GM21515 (cell line): ENCODE data around the gene GGACT.

Source experiments
- ATAC-seq: cut with Tn5 transposase; IDR thresholded peaks from one replicate; pipeline ENCODE4 v1.9.1; 2021; ENCODE audit not compliant: unreplicated experiment

The GGACT gene

GRCh38 chr13:100552755-100553154, 35.8 kb downstream of the GGACT start:
- no peak for ATAC-seq

GRCh38 chr13:100549316-100549715, 39.3 kb downstream of the GGACT start:
- ATAC-seq, result no peak

- ATAC-seq, result no peak
Measured at GRCh38 chr13:100547791-100548201, 40.8 kb downstream of the GGACT start.

- no peak for ATAC-seq
Measured at GRCh38 chr13:100546713-100547405, 41.7 kb downstream of the GGACT start.

- no peak for ATAC-seq
Measured at GRCh38 chr13:100545684-100546061, 42.9 kb downstream of the GGACT start.

- no peak for ATAC-seq
Measured at GRCh38 chr13:100544866-100545683, 43.5 kb downstream of the GGACT start.

GRCh38 chr13:100543872-100544602, 44.6 kb downstream of the GGACT start:
- ATAC-seq, result no peak

- peak; percentile 90 for ATAC-seq
Measured at GRCh38 chr13:100542826-100543156, 45.8 kb downstream of the GGACT start.

GRCh38 chr13:100541897-100542825, 46.4 kb downstream of the GGACT start:
- no peak for ATAC-seq

DNA sequence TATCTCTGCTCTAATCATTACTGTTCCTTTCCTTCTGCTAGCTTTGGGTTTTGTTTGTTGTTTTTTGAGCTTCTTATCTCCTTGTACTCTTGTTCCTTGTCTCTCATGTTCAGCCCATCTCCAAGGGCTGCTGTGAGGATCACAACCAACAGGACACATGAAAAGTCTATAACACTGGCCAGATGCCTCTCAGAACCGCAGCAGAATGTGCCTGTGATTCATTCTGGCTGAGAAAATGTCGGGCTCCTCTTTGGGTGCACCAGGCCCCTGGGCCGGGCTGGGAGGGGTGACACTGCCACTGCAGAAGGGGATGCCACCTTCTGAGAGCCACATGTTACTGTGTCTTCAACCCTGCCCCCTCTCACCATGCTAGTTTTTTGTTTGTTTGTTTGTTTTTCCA, 48.0 kb downstream of the GGACT start:
- ATAC-seq, result no peak

DNA sequence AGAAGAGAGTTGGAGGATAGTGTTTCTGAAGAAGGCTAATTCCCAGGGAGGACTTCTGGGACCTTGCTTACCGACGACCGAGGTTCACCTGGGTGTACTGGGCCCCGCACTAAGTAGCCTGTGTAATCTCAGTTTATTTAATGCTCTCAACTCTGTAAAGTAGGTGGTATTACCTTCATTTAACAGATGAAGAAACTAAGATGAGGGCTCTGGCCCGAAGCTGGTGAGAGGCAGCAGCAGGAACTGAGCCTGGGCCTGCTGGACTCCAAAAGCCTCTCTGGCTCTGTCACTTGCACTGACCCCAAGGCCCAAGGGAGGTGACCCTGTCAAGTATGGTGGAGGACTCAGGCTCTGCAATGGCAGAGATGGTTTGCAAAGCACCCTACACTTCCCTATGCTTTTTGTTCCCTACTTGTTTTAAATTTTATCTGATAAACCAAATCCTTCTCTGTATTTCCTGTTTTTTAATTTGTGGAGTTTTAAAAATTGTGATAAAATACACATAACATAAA, 50.6 kb downstream of the GGACT start:
- no peak for ATAC-seq

- ATAC-seq, result no peak
Measured at GRCh38 chr13:100537486-100537885, 51.1 kb downstream of the GGACT start.

DNA sequence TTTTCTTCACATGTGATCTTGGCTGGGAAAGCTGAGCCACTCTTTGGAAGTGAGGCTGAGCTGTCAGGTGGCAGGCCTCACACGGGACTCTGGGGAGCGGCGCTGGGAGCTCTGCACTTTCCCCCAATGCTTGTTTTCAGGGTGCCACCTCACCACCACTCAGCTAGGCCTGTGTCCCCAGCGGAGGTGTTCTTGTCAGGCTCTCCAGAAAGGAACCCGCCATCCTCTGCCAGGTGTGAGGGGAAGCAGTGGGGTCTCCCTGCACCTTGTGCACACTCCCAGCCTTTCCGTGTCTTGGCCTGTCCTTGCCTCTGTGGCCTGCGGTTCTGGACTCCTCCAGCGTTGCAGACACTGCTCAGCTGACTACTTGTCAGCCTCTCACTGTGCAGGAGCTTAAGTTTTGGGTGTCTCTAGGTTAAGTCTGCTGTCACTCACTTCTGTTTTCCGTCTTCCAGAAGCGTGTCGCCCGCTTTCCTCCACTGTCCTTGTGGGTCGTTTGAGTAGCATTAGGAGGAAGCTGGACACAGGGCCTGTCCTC, 51.9 kb downstream of the GGACT start:
- no peak for ATAC-seq

GRCh38 chr13:100535426-100536135, 53.0 kb downstream of the GGACT start:
- no peak for ATAC-seq

DNA sequence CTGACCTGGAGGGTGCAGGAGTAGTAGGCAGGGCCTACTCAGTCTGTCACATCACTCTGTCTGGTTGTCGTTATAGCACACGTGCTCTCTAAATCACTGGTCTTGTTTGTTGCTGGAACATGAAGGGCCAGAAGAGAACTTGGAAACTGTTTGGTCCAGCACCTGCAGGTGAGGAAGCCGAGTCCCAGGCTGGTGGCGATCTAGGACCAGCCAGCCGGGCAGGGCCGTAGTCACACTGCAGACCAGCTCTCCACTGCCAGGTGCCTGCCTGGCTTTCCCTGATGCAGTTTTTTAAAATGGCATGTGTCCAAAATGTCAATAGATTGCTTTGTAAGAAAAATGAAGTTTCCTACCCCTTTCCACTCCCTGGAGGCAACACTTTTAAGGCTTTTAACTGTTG, 53.7 kb downstream of the GGACT start:
- no peak for ATAC-seq

- ATAC-seq, result no peak
Measured at GRCh38 chr13:100534147-100534843, 54.3 kb downstream of the GGACT start.

GRCh38 chr13:100533588-100534041, 55.0 kb downstream of the GGACT start:
- no peak for ATAC-seq

DNA sequence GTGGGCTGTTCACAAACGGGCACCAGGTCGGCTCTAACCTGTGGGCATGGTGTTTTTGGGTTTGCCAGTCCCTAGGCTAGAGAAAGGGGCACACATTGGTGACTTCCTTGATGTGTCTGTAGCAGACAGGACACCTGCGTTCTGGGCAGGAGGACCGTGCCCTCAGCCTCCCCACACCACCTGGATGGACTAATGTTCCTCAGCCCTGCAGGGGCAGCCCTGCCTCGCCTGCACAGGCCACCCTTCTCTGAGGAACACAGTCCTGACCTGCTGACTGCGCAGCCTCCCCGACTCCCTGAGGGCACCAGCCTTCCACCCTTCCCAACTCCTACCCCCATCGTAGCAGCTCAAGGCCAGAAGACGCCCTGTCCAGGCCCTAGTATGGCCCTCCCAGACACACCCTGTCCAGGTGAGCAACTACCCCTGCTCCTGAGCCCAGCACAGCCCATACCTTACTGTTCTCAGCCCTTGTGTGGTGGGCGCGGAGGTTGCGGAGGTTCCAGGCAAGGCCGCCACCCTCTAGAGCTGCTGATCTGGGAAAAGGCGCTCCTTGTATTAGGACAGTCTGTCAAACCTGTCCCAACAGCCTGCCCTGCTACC, 55.7 kb downstream of the GGACT start:
- ATAC-seq, result no peak
